ENCODE measurements around the gene MZB1. TPM values are rescaled to one million over a fixed set of nuclear protein-coding genes. Genes with fewer than 3 reads are reported as not detected.
A peak's percentile ranks its signal among the peaks of the same experiment; 100 is the strongest.

Gene MZB1
- total and polyA plus RNA-seq, 4 donors = 1.8 to 23.7 (median 1.8) TPM

DNA sequence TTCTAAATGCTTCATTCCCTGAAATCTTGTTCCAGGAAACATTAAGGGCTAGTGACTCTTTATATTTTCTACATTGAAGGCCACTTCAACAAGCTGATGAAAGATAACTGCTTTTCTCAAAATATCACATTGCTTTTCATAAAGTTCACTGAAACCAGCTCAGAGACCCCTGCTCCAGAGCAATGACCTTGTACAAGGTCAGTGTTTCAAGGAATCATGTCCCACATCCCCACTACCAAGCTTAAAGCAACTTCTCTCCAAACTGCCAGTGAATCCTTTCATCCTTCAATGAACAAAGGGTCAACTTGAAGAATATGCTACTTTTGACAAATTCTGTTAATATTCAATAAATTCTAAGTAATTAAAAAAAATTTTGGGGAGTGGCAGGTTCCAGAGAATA, 26.2 kb upstream of the MZB1 start:
- Histone ChIP-seq H3K27ac (ENCODE audit: low read depth in 1 of 2, low read length in 2 of 2) (no peak overlapping the region), H3K27me3 (ENCODE audit: control insufficient read depth in 4 of 4, insufficient read depth in 4 of 4, low read length in 3 of 4) (no peaks in the 10 kb centered on the region), H3K4me3 (ENCODE audit: low read depth in 1 of 3, low read length in 3 of 3) (no peak overlapping the region), H3K9me3 (ENCODE audit: control insufficient read depth in 4 of 4, low read length in 3 of 4) (no peaks in the 10 kb centered on the region), H3K4me1 (ENCODE audit: control insufficient read depth in 4 of 4, insufficient read depth in 4 of 4, low read length in 3 of 4) (peaks cover 0 to 3% (median 0%) of the 10 kb centered on the region in 4 donors), H3K9ac (ENCODE audit: low read depth in 1 of 2, low read length in 2 of 2) (no peak overlapping the region), H3K36me3 (ENCODE audit: control insufficient read depth in 4 of 4, insufficient read depth in 3 of 4, low read depth in 1 of 4, low read length in 3 of 4) (no peaks in the 10 kb centered on the region)
- DNase-seq (ENCODE audit: low spot score) = no peak
- no peak for TF ChIP-seq JUND (IDR thresholded peaks at IDR 0.05)

DNA sequence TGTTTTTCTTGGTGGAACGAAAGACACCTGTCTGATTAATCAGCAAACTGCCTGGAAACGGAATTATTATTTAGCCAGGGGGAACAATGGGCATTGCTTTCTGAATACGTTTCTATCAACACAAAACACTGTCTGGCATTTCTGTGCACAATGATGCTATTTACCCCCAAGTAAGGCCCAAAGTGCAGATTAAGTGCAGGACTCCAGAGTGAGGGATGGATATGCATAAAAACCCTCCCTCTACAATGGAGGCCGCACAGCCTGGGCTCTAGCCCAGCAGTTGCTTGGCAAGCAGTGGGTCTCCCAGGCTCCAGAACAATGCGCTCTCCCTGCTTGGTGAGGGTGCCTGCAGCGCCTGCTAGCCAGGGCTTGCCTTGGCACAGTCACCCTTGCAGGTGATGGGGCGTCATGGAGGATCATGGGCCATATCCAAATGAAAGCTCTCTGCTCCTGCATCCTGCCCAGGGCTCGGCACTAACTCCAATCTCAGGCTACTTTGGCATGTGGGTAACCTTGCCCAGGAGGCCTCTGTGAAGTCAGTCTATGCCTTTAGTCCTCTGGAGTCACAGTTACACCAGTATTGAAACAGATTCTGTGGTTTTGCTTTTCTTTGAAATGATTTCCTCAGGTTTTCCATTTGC, 25.6 kb upstream of the MZB1 start:
- TF ChIP-seq, protein P1, sequence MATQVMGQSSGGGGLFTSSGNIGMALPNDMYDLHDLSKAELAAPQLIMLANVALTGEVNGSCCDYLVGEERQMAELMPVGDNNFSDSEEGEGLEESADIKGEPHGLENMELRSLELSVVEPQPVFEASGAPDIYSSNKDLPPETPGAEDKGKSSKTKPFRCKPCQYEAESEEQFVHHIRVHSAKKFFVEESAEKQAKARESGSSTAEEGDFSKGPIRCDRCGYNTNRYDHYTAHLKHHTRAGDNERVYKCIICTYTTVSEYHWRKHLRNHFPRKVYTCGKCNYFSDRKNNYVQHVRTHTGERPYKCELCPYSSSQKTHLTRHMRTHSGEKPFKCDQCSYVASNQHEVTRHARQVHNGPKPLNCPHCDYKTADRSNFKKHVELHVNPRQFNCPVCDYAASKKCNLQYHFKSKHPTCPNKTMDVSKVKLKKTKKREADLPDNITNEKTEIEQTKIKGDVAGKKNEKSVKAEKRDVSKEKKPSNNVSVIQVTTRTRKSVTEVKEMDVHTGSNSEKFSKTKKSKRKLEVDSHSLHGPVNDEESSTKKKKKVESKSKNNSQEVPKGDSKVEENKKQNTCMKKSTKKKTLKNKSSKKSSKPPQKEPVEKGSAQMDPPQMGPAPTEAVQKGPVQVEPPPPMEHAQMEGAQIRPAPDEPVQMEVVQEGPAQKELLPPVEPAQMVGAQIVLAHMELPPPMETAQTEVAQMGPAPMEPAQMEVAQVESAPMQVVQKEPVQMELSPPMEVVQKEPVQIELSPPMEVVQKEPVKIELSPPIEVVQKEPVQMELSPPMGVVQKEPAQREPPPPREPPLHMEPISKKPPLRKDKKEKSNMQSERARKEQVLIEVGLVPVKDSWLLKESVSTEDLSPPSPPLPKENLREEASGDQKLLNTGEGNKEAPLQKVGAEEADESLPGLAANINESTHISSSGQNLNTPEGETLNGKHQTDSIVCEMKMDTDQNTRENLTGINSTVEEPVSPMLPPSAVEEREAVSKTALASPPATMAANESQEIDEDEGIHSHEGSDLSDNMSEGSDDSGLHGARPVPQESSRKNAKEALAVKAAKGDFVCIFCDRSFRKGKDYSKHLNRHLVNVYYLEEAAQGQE (IDR thresholded peaks at IDR 0.05) = no peak
- TF ChIP-seq RAD21 (IDR thresholded peaks at IDR 0.05) = no peak
- 85% methylated on average over 8 of the region's 8 CpGs for WGBS
- H3K36me3 ChIP-seq (ENCODE audit: control insufficient read depth in 4 of 4, insufficient read depth in 3 of 4, low read depth in 1 of 4, low read length in 3 of 4) = no peaks in the 10 kb centered on the region
- H3K9me3 ChIP-seq (ENCODE audit: control insufficient read depth in 4 of 4, low read length in 3 of 4) = no peaks in the 10 kb centered on the region
- no peak for DNase-seq (ENCODE audit: low spot score)
- H3K4me3 ChIP-seq (ENCODE audit: low read depth in 1 of 3, low read length in 3 of 3) = no peak overlapping the region
- H3K4me1 ChIP-seq (ENCODE audit: control insufficient read depth in 4 of 4, insufficient read depth in 4 of 4, low read length in 3 of 4) = peaks cover 0 to 3% (median 0%) of the 10 kb centered on the region in 4 donors
- H3K27ac ChIP-seq (ENCODE audit: low read depth in 1 of 2, low read length in 2 of 2) = no peak overlapping the region
- H3K27me3 ChIP-seq (ENCODE audit: control insufficient read depth in 4 of 4, insufficient read depth in 4 of 4, low read length in 3 of 4) = no peaks in the 10 kb centered on the region
- no peak overlapping the region for H3K9ac ChIP-seq (ENCODE audit: low read depth in 1 of 2, low read length in 2 of 2)

DNA sequence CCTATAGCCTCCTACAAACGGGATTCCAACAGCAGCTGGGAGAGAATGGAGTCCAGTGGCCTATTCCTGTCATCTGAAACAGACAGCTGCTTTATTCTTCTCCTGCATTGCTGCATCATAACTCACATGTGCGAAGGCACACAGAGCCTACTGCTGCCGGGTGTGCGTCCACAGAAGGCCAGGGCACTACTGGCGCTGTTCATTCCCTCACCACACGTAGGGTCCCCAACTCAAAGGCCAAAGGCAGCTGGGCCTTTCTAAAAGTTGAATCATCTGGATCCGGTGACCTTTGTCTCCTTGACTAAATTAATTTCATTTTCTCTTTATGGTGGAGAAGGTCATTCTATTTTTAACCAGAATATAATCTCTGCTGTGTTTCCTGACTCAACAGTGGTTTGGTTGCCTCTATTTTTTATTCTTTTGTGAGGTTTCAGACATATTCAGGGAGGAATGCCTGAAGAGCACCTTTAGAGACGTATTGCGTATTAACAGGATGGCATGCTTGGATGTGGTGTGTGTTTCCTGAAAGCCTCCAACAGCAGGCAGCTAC, 24.9 kb upstream of the MZB1 start:
- H3K27ac ChIP-seq (ENCODE audit: low read depth in 1 of 2, low read length in 2 of 2) = peak overlapping the region in 1 of 2 donors; percentile 23
- H3K9ac ChIP-seq (ENCODE audit: low read depth in 1 of 2, low read length in 2 of 2) = no peak overlapping the region
- no peaks in the 10 kb centered on the region for H3K9me3 ChIP-seq (ENCODE audit: control insufficient read depth in 4 of 4, low read length in 3 of 4)
- 79% methylated on average over 9 of the region's 9 CpGs for WGBS
- no peaks in the 10 kb centered on the region for H3K27me3 ChIP-seq (ENCODE audit: control insufficient read depth in 4 of 4, insufficient read depth in 4 of 4, low read length in 3 of 4)
- H3K4me1 ChIP-seq (ENCODE audit: control insufficient read depth in 4 of 4, insufficient read depth in 4 of 4, low read length in 3 of 4) = peaks cover 0 to 3% (median 0%) of the 10 kb centered on the region in 4 donors
- DNase-seq (ENCODE audit: low spot score) = no peak
- H3K4me3 ChIP-seq (ENCODE audit: low read depth in 1 of 3, low read length in 3 of 3) = no peak overlapping the region
- TF ChIP-seq FOXA1 (IDR thresholded peaks at IDR 0.05) = no peak
- TF ChIP-seq NR2F2 (IDR thresholded peaks at IDR 0.05) = peak; percentile 78
- TF ChIP-seq YY1 (IDR thresholded peaks at IDR 0.05) = no peak
- no peak for TF ChIP-seq HNF4A (conservative IDR thresholded peaks at IDR 0.05)
- peak in 1 of 2 donors; percentile 36 for TF ChIP-seq RXRA (IDR thresholded peaks at IDR 0.05)
- TF ChIP-seq, protein P2, sequence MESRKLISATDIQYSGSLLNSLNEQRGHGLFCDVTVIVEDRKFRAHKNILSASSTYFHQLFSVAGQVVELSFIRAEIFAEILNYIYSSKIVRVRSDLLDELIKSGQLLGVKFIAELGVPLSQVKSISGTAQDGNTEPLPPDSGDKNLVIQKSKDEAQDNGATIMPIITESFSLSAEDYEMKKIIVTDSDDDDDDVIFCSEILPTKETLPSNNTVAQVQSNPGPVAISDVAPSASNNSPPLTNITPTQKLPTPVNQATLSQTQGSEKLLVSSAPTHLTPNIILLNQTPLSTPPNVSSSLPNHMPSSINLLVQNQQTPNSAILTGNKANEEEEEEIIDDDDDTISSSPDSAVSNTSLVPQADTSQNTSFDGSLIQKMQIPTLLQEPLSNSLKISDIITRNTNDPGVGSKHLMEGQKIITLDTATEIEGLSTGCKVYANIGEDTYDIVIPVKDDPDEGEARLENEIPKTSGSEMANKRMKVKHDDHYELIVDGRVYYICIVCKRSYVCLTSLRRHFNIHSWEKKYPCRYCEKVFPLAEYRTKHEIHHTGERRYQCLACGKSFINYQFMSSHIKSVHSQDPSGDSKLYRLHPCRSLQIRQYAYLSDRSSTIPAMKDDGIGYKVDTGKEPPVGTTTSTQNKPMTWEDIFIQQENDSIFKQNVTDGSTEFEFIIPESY (IDR thresholded peaks at IDR 0.05) = no peak
- TF ChIP-seq, protein P3, sequence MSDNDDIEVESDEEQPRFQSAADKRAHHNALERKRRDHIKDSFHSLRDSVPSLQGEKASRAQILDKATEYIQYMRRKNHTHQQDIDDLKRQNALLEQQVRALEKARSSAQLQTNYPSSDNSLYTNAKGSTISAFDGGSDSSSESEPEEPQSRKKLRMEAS (IDR thresholded peaks at IDR 0.05) = no peak
- no peak for TF ChIP-seq JUND (IDR thresholded peaks at IDR 0.05)
- no peak for TF ChIP-seq GABPA (IDR thresholded peaks at IDR 0.05 in 1 of 2, conservative IDR thresholded peaks at IDR 0.05 in 1 of 2)
- TF ChIP-seq EGR1 (IDR thresholded peaks at IDR 0.05; ENCODE audit: low read depth in 2 of 2) = no peak
- no peaks in the 10 kb centered on the region for H3K36me3 ChIP-seq (ENCODE audit: control insufficient read depth in 4 of 4, insufficient read depth in 3 of 4, low read depth in 1 of 4, low read length in 3 of 4)
